Stimulated activated CD4-positive, alpha-beta T cell treated with anti-CD3 and anti-CD28 coated beads, Interleukin-4, amount 100 ng/mL, for 1 hour (primary cell): ENCODE results near the gene DCST2.

Experiments
- DNase-seq: peaks from one replicate; pipeline ENCODE4 v3.0.0-alpha.2; 2020

Gene DCST2

GRCh38 chr1:155033524-155033923 is at the start of gene DCST2, which contains the start of gene DCST1:
Gene DCST2, minus strand, starts transcription at chr1:155033781. Its CDS starts 80 bp downstream, at chr1:155033701.
Gene DCST1, plus strand, starts transcription at chr1:155033824. Its CDS starts 213 bp downstream, at chr1:155034037.
- no peak for DNase-seq

GRCh38 chr1:155083052-155083541 is 49.5 kb upstream of the DCST2 start:
- no peak for DNase-seq

GRCh38 chr1:155082301-155083051 is 48.9 kb upstream of the DCST2 start:
- DNase-seq: peak; percentile 41

GRCh38 chr1:155081472-155082300 is 48.1 kb upstream of the DCST2 start:
- peak; percentile 52 for DNase-seq

DNA sequence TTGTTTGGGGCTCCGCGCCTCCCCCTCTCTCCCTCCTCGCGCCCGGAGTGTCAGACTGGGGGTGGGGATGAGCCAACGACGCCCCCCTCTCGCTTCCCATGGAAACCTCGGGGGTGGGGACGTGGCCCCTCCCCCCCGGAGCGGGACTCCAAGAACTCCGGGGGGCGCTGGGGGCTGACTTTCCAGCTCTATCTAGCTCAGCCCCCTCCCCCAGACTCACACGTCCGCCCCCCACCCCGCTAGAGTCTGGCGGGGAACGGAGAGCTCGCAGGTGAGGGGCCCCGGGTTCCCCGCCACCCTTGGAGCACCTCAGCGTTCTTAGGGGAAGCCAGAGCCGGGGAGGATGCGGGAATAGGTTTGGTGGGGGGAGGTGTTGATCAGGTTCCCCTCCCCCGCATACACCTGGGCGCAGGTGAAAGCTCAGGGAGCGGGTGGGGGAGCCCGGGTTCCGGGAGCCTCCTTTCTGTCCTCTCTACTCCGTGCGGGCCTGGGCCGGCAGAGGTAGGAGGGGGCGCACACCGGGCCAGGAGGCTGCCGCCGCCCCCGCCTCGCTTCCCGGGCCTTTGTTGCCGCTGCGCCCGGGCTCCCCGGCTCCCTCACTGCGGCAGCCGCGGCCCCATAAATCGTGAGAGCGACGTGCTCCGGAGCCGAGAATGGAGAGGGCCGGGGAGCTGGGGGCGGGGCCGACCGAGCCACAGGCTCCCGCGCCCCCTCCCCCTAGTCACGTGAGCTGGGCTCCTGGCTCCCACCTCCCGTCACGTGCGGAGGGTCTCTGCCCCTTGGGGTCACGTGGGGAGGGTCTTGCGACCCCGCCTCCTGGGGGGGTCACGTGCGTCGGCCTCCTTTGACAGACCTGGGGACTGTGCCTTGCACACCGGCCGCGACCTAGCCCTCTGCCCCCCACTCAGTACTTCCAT is 47.0 kb upstream of the DCST2 start:
- DNase-seq: peak; percentile 42

DNA sequence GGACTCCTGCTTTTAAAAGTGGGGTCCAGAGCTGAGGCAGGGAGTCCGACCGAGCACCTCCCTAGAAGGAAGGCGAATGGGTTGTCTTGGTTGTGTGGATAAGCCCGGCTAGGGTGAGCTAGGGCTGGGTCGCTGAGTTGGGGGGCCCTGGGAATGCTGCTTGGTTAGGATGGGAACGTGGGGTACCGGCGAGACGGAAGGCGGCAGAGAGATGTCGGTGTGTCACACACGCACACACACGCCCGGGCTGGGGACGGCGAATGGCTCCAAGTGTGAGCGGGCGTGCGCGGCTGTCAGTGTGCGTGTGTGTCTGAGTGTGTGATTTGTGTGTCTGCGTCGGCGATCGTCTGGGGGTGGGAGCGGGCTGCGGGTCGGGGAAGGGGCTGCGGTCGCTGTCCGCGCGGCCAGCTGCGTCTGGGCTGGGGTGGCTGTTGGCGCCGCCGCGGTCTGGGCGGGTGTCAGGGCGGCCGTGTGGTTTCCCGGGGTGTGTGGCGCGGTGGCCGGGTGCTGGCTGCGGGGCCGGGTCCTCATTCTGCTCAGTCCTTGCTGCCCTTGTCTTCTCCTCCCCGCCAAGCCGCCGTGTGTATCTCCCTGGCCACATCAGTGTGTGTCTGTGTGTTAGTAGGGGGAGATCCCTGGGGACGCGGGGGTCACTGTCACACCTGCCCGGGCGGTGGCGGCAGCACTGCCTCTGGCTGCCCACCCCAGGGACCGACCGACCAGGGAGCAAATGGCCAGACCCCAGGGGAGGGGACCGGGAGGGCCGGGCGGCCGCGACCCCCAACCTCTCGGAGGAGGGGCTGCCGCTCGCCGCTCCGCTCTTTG is 46.1 kb upstream of the DCST2 start:
- DNase-seq: peak; percentile 28

DNA sequence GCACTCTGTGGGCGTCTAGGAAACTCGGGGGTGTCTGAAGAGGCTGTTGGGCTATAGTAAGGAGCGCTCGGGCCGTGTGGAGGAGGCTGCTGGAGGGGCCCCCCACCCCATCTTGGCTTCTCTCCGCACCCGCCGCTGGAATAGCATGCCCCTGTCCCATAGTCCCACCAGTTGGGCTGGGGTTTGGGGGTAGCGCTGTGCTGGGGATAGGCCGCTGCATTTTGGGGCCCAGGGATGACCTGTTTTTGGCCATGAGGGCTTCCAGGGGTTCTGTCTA is 45.6 kb upstream of the DCST2 start:
- no peak for DNase-seq

GRCh38 chr1:155078469-155079209 is 45.1 kb upstream of the DCST2 start, which contains the start of gene EFNA3:
Gene EFNA3, plus strand, starts transcription at chr1:155078837. Its CDS starts 105 bp downstream, at chr1:155078942.
- DNase-seq: peak; percentile 69

GRCh38 chr1:155077758-155078445 is 44.3 kb upstream of the DCST2 start:
- DNase-seq: no peak

GRCh38 chr1:155077346-155077745 is 43.8 kb upstream of the DCST2 start:
- DNase-seq: no peak

- DNase-seq: no peak
These were observed 42.8 kb upstream of the DCST2 start for GRCh38 chr1:155076371-155076770.

- DNase-seq: no peak
These were observed 42.0 kb upstream of the DCST2 start for GRCh38 chr1:155075535-155075934.

GRCh38 chr1:155073377-155074242 is 40.0 kb upstream of the DCST2 start:
- no peak for DNase-seq

DNA sequence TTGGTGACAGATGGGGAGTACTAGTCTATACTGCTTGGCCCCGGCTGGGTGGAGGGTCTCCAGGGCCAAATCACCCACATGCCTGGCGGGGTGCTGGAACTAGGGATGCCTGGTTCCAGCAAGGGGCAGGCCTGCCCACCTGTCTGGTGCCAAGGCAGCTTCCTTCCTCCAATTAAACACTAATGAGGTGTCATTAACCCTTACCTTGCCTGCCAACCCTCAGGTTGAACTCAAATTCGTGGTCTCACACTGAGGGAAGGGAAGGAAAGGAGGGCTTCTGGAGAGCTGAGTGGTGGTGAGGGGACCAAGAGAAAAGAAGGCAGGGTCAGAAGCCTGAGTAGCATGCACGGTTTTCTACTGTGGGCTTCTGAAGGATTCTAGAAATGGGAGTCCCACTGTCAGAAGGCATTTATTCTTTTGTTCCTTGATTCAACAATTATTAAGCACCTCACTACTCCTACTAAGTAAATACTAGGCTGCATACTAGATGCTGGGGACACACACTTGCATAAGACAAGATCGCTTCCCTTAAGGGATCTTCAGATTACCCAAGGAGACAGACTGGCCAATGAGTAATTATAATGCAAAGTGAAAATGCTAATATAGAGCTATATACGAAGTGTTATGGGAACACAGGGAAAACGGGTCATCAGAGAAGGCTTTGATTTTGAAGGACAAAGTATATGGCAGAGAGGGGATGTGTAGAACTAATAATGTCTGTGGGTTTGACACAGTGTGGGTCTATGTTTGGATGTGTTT is 39.1 kb upstream of the DCST2 start:
- DNase-seq: no peak

DNA sequence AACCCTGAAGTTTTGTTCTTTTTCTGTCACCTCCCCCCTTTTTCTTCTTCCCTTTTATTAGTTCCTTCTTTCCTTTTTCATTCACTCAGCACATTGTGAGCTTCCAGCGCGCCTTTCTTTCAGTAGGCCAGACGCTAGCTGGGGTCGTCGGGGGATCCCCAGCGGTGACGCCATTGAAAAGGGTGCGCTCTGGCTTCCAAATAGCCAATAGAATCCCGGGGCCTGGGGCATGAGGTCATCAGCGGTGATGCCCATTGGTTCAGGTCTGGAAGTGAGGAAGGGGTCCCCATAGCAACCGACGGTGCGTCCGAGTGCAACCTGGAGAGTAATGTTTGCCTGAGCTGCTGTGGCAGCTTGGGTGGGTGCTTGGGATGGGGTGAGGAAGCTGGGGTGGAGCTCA is 38.1 kb upstream of the DCST2 start:
- DNase-seq: no peak

GRCh38 chr1:155070721-155071569 is 37.4 kb upstream of the DCST2 start:
- peak; percentile 78 for DNase-seq

DNA sequence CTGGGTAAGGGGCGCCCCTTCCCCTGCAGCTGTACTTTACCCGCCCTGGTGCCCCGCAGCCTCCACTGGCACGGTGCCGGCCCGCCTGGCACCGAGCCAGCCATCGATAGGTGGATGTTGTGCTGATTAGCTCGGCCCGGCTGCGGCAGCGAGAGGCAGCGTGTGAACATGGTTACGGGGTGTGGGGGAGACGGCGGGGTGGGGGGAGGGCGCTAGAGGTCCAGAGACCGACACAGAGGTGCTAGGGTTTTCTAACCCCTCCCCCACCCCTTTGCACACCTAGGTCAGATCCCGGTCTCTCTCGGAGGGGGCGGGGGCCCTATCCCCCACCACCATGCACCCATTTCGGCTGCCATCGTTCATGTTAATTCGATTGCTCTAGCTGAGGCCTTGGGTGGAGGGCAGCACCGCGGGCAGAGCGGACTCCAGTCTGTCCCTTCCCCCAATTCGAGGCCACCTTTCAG is 36.6 kb upstream of the DCST2 start:
- no peak for DNase-seq
